ENCODE data around the gene A3GALT2.

DNA sequence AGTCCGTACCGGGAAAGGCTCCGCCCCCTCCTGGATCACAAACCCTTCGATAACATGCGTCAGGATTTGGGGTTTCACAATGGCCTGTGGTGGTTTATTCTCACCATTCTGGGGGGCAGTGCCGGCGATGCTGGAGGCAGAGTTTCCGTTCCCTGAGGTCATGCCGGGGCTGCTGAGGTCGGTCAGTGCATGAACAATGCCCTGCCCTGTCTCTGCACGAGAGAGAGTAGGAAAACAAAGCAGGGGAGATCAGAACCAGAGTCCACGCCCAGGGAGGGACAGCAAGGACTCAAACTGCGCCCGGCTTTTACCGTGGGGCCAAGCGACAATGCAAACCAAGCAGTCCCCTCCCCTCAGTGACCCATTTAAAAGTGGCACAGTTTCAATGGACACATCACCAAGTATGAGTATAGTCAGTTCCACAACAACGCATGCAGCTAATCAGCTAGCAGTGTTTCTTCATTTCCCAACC lies 13.2 kb upstream of the A3GALT2 start:
- TF ChIP-seq EZH2phosphoT487 (IDR thresholded peaks at IDR 0.05; ENCODE audit: insufficient read depth, low read depth) (no peak), EZH2 (IDR thresholded peaks at IDR 0.05; ENCODE audit: insufficient read depth, poor library complexity, severe bottlenecking) (no peak)
